AG20443 (cell line): ENCODE measurements around the gene CTSF.

Experiments used
- DNase-seq: peaks from one replicate; pipeline ENCODE4 v3.0.0; 2012; ENCODE audit warnings: low spot score, mixed read lengths

The CTSF gene

GRCh38 chr11:66532784-66533183 is 35.6 kb downstream of the CTSF start:
- no peak for DNase-seq

GRCh38 chr11:66531841-66532240 is 36.6 kb downstream of the CTSF start:
- DNase-seq, result no peak

- DNase-seq, result no peak
Measured at GRCh38 chr11:66530927-66531709, 37.3 kb downstream of the CTSF start.

GRCh38 chr11:66529655-66530054 is 38.8 kb downstream of the CTSF start:
- DNase-seq, result no peak

- DNase-seq, result no peak
Measured at GRCh38 chr11:66529069-66529468, 39.3 kb downstream of the CTSF start.

GRCh38 chr11:66524304-66525040 is 43.9 kb downstream of the CTSF start:
- DNase-seq, result no peak

GRCh38 chr11:66523611-66524010 is 44.8 kb downstream of the CTSF start:
- no peak for DNase-seq
